Activated T-cell treated with anti-CD3 and anti-CD28 coated beads, Interleukin-2, amount 50 U/mL, for 24 hours (primary cell): ENCODE measurements around the gene TMEM140.

Source experiments
- DNase-seq: peaks from one replicate; pipeline ENCODE4 v3.0.0-alpha.2; 2020
- H3K27ac Mint-ChIP-seq: 2 replicates; pipeline ENCODE4 v1.8.0; 2020; ENCODE audit warnings: mild to moderate bottlenecking, mixed read lengths
- H3K27me3 Mint-ChIP-seq: 2 replicates; pipeline ENCODE4 v1.8.0; 2020; ENCODE audit warnings: mixed read lengths
- H3K36me3 Mint-ChIP-seq: 2 replicates; pipeline ENCODE4 v1.8.0; 2020; ENCODE audit warnings: low read depth, mixed read lengths
- H3K4me1 Mint-ChIP-seq: 2 replicates; pipeline ENCODE4 v1.8.0; 2020; ENCODE audit warnings: low read depth, mixed read lengths
- H3K4me3 Mint-ChIP-seq: 2 replicates; pipeline ENCODE4 v1.8.0; 2020; ENCODE audit warnings: mild to moderate bottlenecking, moderate library complexity, mixed read lengths
- H3K9me3 Mint-ChIP-seq: 2 replicates; pipeline ENCODE4 v1.8.0; 2020; ENCODE audit warnings: mixed read lengths

TMEM140 gene

GRCh38 chr7:135147341-135147898 lies 452 bp upstream of the TMEM140 start:
- H3K4me1 Mint-ChIP-seq = peaks cover 72% of the 10 kb centered on the region
- no peaks in the 10 kb centered on the region for H3K27me3 Mint-ChIP-seq
- peak; percentile 42 for DNase-seq
- H3K4me3 Mint-ChIP-seq = peak overlapping the region; percentile 77
- peaks cover 24% of the 10 kb centered on the region for H3K36me3 Mint-ChIP-seq
- H3K9me3 Mint-ChIP-seq = no peaks in the 10 kb centered on the region
- peak overlapping the region; percentile 91 for H3K27ac Mint-ChIP-seq

GRCh38 chr7:135150072-135150782 lies 2.4 kb downstream of the TMEM140 start:
- peaks cover 18% of the 10 kb centered on the region for H3K9me3 Mint-ChIP-seq
- H3K36me3 Mint-ChIP-seq = peaks cover 52% of the 10 kb centered on the region
- H3K4me1 Mint-ChIP-seq = peaks cover 85% of the 10 kb centered on the region
- no peak for DNase-seq
- no peaks in the 10 kb centered on the region for H3K27me3 Mint-ChIP-seq
- peak overlapping the region; percentile 59 for H3K27ac Mint-ChIP-seq
- peak overlapping the region; percentile 77 for H3K4me3 Mint-ChIP-seq

- Mint-ChIP-seq H3K4me1 (peaks cover 78% of the 10 kb centered on the region), H3K27me3 (no peaks in the 10 kb centered on the region), H3K9me3 (peaks cover 26% of the 10 kb centered on the region), H3K4me3 (no peak overlapping the region), H3K36me3 (peaks cover 61% of the 10 kb centered on the region), H3K27ac (peak overlapping the region; percentile 2)
- no peak for DNase-seq
Measured at GRCh38 chr7:135151132-135151531, 3.3 kb downstream of the TMEM140 start.

- peaks cover 65% of the 10 kb centered on the region for H3K36me3 Mint-ChIP-seq
- no peak overlapping the region for H3K4me3 Mint-ChIP-seq
- H3K27ac Mint-ChIP-seq = peak overlapping the region; percentile 2
- H3K9me3 Mint-ChIP-seq = peaks cover 30% of the 10 kb centered on the region
- H3K4me1 Mint-ChIP-seq = peaks cover 74% of the 10 kb centered on the region
- no peaks in the 10 kb centered on the region for H3K27me3 Mint-ChIP-seq
- DNase-seq = no peak
Measured at GRCh38 chr7:135151533-135151932, 3.7 kb downstream of the TMEM140 start.

- peaks cover 71% of the 10 kb centered on the region for H3K4me1 Mint-ChIP-seq
- H3K4me3 Mint-ChIP-seq = no peak overlapping the region
- H3K36me3 Mint-ChIP-seq = peaks cover 74% of the 10 kb centered on the region
- no peak for DNase-seq
- H3K27ac Mint-ChIP-seq = no peak overlapping the region
- no peaks in the 10 kb centered on the region for H3K27me3 Mint-ChIP-seq
- peaks cover 39% of the 10 kb centered on the region for H3K9me3 Mint-ChIP-seq
Measured at GRCh38 chr7:135152442-135152841, 4.6 kb downstream of the TMEM140 start.

GRCh38 chr7:135154734-135155133 lies 6.9 kb downstream of the TMEM140 start:
- Mint-ChIP-seq H3K36me3 (peaks cover 92% of the 10 kb centered on the region), H3K9me3 (peaks cover 41% of the 10 kb centered on the region), H3K27me3 (no peaks in the 10 kb centered on the region), H3K27ac (no peak overlapping the region), H3K4me3 (no peak overlapping the region), H3K4me1 (peaks cover 66% of the 10 kb centered on the region)
- DNase-seq = no peak

GRCh38 chr7:135156290-135156689 lies 8.4 kb downstream of the TMEM140 start:
- Mint-ChIP-seq H3K4me3 (no peak overlapping the region), H3K4me1 (peaks cover 66% of the 10 kb centered on the region), H3K27me3 (no peaks in the 10 kb centered on the region), H3K27ac (no peak overlapping the region), H3K36me3 (peaks cover 97% of the 10 kb centered on the region), H3K9me3 (peaks cover 41% of the 10 kb centered on the region)
- no peak for DNase-seq

GRCh38 chr7:135158141-135158655 lies 10.3 kb downstream of the TMEM140 start:
- H3K9me3 Mint-ChIP-seq = peaks cover 56% of the 10 kb centered on the region
- no peak for DNase-seq
- H3K4me1 Mint-ChIP-seq = peaks cover 70% of the 10 kb centered on the region
- peaks cover 96% of the 10 kb centered on the region for H3K36me3 Mint-ChIP-seq
- peak overlapping the region; percentile 35 for H3K27ac Mint-ChIP-seq
- H3K27me3 Mint-ChIP-seq = no peaks in the 10 kb centered on the region
- no peak overlapping the region for H3K4me3 Mint-ChIP-seq

GRCh38 chr7:135158874-135159273 lies 11.0 kb downstream of the TMEM140 start:
- DNase-seq = no peak
- H3K9me3 Mint-ChIP-seq = peaks cover 52% of the 10 kb centered on the region
- no peak overlapping the region for H3K4me3 Mint-ChIP-seq
- H3K27me3 Mint-ChIP-seq = no peaks in the 10 kb centered on the region
- H3K36me3 Mint-ChIP-seq = peaks cover 96% of the 10 kb centered on the region
- H3K4me1 Mint-ChIP-seq = peaks cover 67% of the 10 kb centered on the region
- peak overlapping the region; percentile 92 for H3K27ac Mint-ChIP-seq

- no peak overlapping the region for H3K4me3 Mint-ChIP-seq
Measured at GRCh38 chr7:135159359-135160085, 11.7 kb downstream of the TMEM140 start.

GRCh38 chr7:135160098-135160857 lies 12.4 kb downstream of the TMEM140 start:
- H3K27ac Mint-ChIP-seq = peak overlapping the region; percentile 92
- no peak overlapping the region for H3K4me3 Mint-ChIP-seq
- no peak for DNase-seq
- peaks cover 38% of the 10 kb centered on the region for H3K9me3 Mint-ChIP-seq
- peaks cover 59% of the 10 kb centered on the region for H3K4me1 Mint-ChIP-seq
- peaks cover 96% of the 10 kb centered on the region for H3K36me3 Mint-ChIP-seq
- no peaks in the 10 kb centered on the region for H3K27me3 Mint-ChIP-seq

More at GRCh38 chr7:135159359-135160085, 11.7 kb downstream of the TMEM140 start:
- peak overlapping the region; percentile 92 for H3K27ac Mint-ChIP-seq
- DNase-seq = no peak
- peaks cover 96% of the 10 kb centered on the region for H3K36me3 Mint-ChIP-seq
- H3K27me3 Mint-ChIP-seq = no peaks in the 10 kb centered on the region
- peaks cover 46% of the 10 kb centered on the region for H3K9me3 Mint-ChIP-seq
- peaks cover 64% of the 10 kb centered on the region for H3K4me1 Mint-ChIP-seq

- Mint-ChIP-seq H3K4me3 (no peak overlapping the region), H3K36me3 (peaks cover 96% of the 10 kb centered on the region), H3K9me3 (peaks cover 31% of the 10 kb centered on the region)
Measured at GRCh38 chr7:135160858-135161653, 13.2 kb downstream of the TMEM140 start.

GRCh38 chr7:135161669-135162068 lies 13.8 kb downstream of the TMEM140 start:
- Mint-ChIP-seq H3K4me1 (peaks cover 72% of the 10 kb centered on the region), H3K9me3 (peaks cover 25% of the 10 kb centered on the region), H3K36me3 (peaks cover 96% of the 10 kb centered on the region), H3K27ac (peak overlapping the region; percentile 92), H3K4me3 (no peak overlapping the region), H3K27me3 (no peaks in the 10 kb centered on the region)
- DNase-seq = no peak

More at GRCh38 chr7:135160858-135161653, 13.2 kb downstream of the TMEM140 start:
- DNase-seq = no peak
- no peaks in the 10 kb centered on the region for H3K27me3 Mint-ChIP-seq
- peaks cover 66% of the 10 kb centered on the region for H3K4me1 Mint-ChIP-seq
- peak overlapping the region; percentile 92 for H3K27ac Mint-ChIP-seq
